Forelimb muscle (tissue), 1 donor: ENCODE measurements around the gene POU6F2. TPM values are rescaled to one million over a fixed set of nuclear protein-coding genes. Genes with fewer than 3 reads are reported as not detected.

ENCODE experiments used
- DNase-seq: peaks from one replicate; pipeline ENCODE4 v3.0.0-alpha.2; 2013; ENCODE audit warnings: low read depth
- polyA plus RNA-seq: library from polyadenylated mRNA; unstranded; fragments of 120-200 nt; gene quantifications from one replicate; pipeline ENCODE4 v1.2.1, GENCODE V29; 2013; ENCODE audit not compliant: insufficient read length

Gene POU6F2
- polyA plus RNA-seq, 1 donor = not detected

DNA sequence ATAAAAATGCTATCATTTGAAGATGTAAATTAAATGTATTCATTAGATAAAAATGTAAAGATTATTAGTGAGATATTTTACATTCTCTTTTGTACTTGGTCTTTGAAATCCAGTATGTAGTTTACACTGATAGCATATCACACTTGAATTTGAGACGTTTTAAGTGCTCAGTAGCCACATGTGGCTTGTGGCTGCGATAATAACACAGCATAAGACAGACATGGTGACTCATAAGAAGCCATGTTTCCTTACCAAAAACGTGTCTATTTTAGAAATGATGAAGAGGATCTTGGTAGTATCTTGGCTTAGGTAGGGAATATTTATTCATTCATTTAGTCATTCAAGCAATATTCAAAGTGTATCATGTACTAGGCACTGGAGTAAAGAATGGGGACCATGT, 149.3 kb downstream of the POU6F2 start:
- DNase-seq = no peak

DNA sequence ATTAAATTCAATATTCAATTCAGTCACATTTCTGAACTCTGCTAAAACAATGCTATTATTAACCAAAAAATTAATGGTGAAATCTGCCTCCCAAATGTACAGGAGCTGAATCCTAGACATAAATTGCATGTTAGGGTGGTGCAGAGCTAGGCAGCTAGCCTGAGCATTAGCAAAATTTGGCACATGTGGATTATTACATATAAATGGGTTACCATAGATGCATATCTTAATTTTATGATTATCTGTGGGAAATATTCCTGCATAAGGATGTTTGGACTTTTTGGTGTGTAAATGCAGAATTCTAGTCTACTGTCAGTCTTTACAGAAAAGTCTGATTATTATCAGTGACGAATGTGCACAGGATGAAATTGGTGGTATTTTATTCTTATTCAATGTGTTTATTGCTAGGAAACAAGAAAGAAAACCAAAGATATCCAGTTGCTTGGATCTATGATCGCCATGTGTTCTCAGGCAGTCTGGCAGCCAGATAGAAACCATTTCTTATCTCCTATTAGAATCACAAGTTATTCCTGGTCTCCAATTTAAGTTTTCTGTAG, 150.7 kb downstream of the POU6F2 start:
- DNase-seq = no peak

DNA sequence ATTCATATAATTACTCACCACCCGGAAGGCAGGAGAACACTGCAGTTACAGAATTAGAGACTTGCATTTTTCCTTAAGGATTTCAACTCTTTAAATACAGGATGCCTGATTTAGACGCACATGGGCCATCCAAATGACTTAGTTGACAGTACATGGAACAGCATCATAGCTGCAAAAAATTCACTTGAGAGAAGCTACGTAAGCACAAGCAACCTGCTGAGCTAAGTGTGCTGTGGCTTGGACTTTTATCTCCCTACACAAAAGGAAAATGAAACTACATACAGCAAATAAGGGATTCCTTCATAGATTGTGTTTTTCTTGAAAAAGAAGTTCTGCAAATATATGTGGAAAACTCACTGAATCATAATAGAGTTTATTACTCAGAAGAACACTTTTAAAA, 152.6 kb downstream of the POU6F2 start:
- no peak for DNase-seq

DNA sequence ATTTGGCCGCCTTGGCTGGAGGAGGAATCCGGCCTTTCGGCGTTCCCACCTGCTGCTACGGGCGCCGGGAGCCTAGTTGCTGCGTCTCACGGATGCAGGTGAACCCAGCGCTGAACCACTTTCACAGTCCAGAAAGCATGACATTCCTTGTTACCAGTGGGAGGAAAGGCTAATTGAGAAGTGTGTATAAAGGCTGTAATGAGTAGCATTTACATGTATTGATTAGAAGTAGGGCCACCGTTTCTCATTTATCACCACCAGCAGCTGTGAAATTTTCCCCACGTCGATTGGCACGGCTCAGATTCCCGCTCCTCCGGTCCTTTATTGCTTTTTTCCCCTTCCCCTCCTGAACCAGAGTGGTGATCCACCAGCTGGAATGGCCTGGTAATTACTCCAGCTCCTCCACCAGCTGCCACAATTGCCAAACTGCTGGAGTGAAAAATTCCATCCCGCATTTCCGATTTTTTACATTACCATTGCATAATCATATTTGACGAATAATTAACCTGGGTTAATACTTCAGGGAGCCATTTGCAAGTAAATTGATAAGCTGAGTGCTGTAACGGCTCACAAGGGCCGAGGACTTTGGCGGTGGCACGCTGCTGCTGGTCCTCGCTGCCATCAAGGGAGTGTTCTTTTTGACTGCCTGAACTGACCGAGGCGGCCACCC, 153.3 kb downstream of the POU6F2 start:
- DNase-seq = no peak

DNA sequence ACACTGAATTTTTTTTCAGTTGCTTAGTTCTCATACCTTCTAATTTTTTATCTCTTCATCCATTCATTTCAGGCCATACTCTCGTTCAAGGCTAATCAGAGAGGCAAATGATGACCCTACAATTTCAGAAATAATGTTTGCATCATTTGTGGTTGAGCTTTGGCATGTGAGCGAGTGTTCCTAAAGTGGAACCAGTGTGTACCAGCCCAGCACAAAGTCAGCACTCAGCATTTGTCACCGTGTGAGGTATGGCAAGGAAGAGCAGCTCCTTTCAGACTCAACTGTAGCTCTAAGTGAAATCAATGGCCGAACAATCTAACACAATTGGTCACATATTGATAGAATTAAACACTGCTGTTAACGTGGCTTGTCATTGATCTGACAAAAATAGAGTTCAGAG, 154.6 kb downstream of the POU6F2 start:
- no peak for DNase-seq

DNA sequence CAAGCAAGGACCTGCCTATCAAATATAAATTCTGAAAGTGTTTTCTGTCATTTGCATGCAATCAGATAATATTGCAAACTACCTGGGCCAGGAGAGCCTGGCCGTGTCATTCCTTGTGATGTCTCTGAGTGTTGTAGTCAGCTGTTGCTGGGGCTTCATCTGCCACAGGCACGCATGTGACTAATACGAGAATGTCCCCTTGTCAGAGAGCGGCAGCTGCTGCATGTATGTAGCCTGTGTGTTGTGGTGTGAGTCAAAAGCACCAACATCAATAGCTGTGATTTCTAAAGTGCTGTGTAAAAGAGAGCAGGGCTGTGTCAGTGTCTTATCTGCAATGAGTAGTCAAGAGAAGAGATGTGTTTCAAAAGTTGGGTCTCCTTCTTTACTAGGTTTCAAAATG, 155.4 kb downstream of the POU6F2 start:
- DNase-seq = no peak

DNA sequence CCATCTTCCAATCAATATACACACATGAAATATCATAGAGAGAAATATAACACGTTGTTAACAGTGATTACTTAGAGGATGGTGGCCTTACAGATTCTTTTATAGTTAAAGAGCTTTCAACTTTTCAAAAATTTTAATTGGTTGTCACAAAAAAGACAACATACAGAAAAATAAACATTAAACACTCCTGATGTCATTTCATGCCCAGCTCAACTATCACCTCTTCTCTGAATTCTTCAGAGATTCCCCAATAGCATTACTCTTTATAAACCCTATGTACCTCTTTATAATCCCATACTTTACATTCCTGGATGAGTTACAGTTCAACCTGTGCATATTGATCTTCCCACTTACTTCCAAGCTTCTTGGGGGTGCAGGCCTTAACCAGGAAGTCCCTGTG, 159.8 kb downstream of the POU6F2 start:
- DNase-seq = no peak

DNA sequence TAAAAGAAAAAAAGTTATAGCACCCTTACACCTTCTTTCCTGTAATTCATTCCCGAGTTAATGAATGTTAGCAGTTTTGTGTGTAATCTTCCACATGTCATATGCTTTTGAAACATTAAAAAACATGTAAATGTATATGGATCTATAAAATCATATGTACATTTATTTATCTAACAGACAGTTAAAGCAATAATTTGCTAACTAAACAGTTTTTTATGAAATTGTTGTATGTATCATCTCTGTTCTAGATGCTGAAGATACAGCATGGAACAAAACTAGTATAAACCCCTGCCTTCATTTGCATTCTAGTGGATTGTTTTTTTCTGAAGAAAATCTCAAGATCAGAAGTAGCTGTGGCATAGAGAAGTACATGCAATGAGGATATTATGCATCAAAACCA, 165.0 kb downstream of the POU6F2 start:
- no peak for DNase-seq

DNA sequence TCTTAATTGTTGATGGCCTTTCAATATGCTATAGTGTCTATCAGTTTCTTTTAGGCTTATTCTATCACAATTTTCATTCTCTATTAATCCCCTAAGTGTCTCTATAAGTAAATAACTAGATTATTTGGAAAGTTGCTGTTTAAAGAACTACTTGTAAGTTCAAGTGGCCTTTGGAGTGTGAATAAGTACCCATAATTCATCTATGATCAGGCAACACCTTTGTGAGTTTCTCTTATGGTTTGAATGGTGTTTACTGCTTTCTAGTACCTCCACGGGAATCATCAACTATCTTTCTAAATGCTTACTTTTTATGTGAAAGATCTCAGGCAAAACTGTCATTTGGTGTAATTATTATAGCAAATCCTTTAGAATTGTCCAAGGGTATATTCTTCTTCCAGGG, 166.7 kb downstream of the POU6F2 start:
- no peak for DNase-seq

DNA sequence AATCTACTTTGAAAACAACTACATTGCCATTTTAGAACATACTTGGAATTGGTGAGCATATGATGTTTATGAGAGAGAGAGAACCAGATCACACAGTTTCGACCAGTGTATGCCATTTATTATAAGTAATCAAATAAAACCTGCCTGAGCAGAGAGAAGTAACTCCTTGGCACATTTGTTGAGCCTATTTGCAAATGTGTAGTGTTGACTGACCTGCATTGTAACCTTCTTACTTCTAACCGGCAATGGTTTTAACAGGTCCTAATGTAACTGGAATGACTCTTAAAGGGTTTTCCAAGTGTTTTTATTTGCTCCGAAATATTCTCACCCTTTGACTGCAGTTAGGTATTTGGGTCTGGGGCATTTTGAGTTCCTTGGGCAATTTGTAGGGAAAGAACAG, 167.6 kb downstream of the POU6F2 start:
- no peak for DNase-seq

DNA sequence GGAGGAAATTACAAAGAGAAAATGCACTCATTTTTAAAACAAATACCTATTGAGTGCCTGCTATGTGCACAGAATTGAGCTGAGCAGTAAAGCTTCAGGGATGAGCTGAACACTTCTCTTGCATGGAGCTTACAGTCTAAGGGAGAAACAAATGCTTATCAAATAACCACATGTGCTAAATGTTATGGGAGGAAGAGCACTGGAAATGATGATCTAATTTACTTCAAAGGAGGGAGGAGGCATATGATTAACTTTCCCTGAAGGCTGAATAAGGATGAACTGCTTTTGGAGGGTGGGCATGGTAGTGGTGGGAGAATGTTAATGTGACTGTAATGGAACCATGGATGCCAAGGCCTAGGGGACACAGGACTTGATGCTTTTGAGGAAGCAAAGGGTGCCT, 168.2 kb downstream of the POU6F2 start:
- no peak for DNase-seq

DNA sequence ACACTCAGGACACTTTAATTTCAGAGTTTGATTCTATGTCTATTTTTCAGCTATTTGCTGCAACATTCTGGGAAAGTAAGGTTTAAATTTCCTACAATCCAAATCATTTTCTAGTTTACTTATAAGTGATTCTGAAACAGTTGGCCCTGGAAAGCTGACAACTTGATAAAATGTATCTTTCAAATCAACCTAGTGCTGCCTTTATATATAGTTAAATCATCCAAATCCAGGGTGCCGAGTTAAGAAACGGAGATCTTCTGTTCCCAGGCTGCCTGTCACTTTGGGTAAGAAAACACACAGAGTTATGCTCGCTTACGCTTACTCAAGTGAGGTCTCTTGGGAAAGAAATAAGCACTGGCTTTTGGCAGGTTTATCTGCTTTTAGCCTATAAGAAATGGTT, 175.0 kb downstream of the POU6F2 start:
- no peak for DNase-seq

DNA sequence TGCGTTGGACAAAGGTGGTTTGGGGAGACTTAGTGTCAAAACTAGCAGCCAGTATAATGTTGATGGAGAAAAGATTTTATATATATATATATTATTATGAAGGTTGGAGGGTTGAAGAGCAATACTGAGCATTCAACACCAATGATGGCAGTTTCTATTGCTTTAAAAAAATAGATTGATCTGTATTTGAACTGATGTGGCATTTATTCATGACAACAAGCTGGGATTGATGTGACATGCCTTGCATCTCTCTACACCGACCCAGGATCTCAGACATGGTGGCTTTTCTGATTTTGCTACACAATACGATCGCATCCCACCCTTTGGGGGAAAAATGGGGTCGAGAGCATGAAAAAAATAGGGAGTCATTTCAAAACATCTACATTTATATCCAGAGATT, 175.4 kb downstream of the POU6F2 start:
- DNase-seq = no peak

DNA sequence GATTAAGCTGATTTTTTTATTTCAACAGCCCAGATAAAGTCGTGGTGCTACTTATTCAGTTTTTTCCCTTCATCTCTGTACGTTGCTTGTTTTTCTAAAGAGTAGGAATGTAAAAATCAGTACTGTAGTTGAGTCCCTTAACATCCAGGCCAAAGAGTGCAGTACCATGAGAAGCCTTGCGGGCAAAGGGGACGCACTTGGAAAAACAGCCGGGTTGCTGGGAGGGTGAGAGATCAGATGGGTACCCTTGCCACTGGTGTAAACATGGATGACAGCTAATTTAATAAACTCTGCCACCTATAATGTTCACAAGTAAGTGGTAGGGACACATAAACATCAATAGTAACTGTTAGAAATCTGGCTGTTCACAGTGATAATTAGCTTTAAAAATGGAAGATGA, 175.9 kb downstream of the POU6F2 start:
- no peak for DNase-seq

DNA sequence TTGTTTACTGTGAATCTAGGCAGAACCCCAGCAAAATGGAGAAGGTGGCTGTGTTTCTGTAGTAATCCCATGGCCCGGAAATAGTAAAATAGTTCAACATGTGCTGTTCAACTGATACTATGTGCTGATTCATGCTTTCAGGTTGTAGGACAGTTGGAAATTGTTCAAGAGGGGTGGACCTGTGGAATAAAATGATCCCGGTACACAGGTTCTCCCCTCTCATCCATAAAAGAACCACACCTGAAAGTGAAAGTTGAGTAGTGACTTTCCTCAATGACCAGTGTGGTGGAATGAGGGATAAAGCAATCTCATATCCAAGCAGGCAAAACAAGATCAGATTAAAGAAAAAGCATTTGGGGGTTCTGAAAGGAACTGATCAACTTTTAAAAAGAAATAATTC, 177.1 kb downstream of the POU6F2 start:
- DNase-seq = no peak

DNA sequence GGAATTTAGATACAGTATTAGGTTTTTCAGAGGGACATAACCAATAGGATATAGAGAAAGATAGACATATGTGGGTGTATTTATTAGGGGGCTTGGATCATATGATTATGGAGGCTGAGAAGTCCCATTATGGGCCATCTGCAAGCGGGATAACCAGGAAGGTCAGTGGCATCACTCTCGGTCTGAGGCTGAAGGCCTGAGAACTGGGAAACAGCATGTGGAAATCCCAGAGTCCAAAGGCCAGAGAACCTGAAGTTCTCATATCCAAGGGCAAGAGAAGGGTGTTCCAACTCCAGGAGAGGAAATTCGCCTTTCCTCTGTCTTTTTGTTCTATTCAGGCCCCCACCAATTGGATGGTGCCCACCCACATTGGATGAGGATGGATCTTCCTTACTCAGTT, 180.7 kb downstream of the POU6F2 start:
- no peak for DNase-seq

DNA sequence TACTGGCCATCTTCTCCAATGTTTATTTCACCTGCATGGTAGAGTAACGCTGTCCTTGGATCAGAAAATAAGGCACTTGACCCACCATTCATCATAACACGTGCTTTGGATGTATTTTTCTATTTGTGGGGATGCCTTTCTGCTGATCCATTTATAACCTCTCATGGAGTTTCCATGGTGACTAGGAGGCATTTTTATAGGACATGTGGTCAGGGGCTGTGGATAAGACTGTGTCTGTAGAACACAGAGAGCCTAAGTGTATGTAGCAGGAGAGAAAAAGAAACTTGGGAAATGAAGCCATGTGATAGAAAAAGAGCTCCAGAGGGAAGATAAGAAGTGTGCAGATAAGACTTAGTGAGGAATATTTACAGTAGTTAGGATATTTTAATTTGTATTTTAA, 184.2 kb downstream of the POU6F2 start:
- DNase-seq = no peak

DNA sequence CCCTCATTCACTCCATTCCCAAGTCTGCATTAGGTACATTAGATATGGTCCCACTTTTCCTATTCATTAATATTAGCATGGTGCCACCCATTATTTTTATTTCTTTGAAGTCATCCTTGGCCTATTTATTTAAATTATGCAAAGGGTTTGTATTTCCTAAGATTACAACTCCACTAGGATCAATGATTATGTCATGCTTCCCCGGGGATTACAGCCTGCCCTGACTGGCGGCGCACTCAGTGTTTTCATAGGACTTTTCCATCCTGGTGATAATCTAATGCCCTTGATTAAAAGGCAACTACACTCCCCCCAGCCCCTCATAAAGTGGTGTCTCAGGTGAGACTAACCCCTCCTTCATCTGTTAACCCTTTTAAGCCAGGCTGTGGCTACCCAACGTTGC, 187.2 kb downstream of the POU6F2 start:
- no peak for DNase-seq

DNA sequence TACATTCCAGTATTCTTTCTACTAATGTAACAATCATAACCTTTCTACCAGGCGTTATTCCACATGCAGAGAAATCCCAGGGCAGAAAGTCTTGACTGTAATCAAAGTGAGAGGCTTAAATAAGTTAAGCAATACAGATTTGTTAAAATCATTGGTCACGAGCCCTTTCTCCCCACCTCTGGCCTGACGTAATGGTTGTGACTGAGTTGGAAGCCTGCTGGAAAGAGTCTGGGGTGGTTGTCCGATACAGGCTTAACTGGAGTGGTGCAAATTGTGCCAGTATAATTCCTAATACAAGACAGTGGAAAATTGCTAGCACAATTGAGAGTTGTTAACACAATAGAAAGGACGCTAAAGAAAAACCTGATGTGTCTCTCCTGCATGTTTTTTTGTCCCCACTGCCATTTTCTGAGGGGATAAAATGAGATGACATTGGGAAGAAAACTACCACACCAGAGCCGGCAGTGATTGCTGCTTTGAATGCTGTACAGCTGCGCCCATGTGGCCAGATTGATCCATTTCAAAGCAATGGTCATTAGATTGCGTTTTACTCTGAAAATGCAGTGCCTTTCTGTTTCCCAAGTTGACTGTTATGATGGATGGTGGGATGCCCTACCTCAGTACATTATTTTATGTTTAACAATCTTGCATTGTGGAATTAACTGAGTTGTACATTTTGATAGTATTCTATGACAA, 190.8 kb downstream of the POU6F2 start:
- DNase-seq = no peak

DNA sequence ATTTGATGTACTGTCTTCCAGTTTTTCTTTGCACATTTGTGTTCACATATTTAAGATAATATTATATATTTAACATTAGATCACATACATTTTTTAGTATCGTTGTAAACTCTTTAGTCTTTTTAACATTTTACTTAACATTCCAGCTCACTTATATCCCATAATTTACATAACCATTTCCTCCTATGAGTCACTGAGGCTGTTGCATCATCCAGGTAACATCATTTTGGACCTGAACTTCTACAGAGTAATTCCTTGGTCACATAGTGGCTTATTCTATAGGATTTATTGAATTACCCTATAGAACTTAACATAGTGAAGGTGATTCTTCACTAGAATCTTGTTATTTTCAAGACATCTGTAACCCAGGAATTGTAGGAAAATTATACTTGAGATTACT, 194.4 kb downstream of the POU6F2 start:
- no peak for DNase-seq

DNA sequence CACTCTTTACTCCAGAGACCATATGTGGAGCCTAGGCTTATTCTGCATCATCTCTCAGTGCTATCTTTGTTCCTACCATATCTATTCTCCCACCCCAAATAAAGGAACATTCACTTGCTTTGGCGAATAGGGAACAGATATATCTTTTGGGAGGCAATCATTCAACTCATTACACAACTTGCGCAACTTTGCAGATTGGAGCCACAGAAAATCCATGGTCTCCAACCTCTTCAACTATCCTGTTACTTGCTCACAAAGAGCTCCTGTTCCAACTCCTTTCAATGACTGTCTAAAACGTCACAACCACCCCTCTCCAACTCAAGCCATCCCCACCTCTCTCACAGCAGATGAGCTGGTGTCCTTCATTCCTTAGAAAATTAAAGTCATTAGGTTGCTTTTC, 203.7 kb downstream of the POU6F2 start:
- DNase-seq = no peak

DNA sequence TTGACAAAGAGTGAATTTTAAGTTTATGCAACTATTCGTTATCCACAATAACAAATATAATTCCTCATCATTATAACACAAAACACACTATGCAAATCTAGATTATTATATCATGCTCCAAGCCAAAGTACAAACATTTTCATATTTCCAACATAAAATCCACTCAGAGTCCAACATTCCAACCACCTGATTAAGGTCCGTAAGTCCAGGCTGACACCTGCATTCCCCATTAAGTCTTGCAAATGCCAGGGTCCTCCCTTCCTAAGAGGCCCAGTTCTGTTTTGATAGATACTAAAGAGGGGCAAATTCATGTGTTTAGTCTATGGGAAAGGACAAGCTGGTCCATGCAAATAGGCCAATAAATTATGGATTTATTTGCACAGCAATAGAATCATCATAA, 206.1 kb downstream of the POU6F2 start:
- no peak for DNase-seq

DNA sequence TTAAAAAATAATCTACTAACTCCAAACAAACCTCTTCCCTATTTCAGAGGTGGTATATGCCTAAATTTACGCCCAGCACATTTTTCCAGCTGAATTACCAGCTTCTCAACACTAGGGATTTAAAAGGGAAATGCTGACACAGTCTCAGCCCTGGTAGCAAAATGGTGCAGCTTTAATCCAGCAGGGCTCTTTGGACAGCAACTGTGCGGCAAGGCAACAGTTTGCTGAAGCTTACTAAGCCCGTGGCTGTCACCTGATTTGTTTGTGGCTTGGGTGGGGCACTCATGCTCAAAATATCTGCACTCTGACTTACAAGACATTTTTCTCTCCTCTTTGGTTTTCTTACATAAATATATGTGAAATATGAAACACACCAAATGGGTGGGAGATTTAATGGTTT, 206.7 kb downstream of the POU6F2 start:
- DNase-seq = no peak

DNA sequence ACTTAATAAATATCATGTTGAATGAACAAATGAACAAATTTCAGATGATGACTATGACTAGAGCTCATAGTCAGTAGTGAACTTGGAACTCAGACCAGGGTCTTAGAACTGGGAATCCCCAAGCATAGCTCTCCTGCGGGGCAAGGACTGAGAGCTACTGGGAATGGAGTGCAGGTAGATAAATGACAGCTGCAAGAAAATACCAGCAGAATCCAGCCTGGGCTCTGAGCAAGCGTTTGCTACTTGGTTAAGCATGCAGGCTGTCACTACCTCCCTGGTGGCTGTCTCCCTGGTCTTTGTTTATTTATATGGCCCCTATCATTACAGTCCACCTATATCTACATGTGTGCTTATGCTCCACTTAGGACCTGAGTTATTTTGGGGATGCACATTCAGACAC, 208.4 kb downstream of the POU6F2 start:
- no peak for DNase-seq
